DMS114 treated with DMSO at 0.1 percent for 48 hours (cell line): ENCODE results near the gene TBCB.
"Not testable (repeated sequence)": the region's sequence is repeated elsewhere in the genome, so short reads cannot be mapped to it uniquely, and the experiment has no call there.

Experiments
- DNase-seq: peaks from one replicate; lab custom pipeline; 2025; ENCODE audit not compliant: unreplicated experiment; lab: John Stamatoyannopoulos, UW

The TBCB gene

GRCh38 chr19:36134867-36135266 lies 19.6 kb downstream of the TBCB start:
- DNase-seq = not testable (repeated sequence)

- DNase-seq = no peak
Measured at GRCh38 chr19:36136964-36137686, 21.9 kb downstream of the TBCB start.

DNA sequence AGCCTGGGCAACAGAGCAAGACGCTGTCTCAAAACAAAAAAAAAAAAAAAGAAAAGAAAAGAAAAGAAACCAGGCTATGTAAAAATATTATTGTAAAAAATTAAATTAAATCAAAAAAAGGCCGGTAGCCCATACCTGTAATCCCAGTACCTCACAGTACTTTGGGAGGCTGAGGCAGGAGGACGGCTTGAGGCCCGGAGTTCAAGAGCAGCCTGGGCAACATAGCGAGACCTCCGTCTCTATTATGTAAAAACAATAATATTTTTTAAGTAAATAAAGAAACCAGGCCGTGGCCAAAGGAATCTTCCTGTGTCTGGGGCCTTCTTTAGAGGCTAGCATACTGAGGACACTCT lies 23.8 kb downstream of the TBCB start:
- DNase-seq = no peak

- peak; percentile 94 for DNase-seq
Measured at GRCh38 chr19:36139473-36140303, 24.4 kb downstream of the TBCB start, which contains the start of gene CAPNS1. TSS of gene CAPNS1 (plus strand) at chr19:36140066. CDS start at chr19:36141012, 946 bp downstream.

DNA sequence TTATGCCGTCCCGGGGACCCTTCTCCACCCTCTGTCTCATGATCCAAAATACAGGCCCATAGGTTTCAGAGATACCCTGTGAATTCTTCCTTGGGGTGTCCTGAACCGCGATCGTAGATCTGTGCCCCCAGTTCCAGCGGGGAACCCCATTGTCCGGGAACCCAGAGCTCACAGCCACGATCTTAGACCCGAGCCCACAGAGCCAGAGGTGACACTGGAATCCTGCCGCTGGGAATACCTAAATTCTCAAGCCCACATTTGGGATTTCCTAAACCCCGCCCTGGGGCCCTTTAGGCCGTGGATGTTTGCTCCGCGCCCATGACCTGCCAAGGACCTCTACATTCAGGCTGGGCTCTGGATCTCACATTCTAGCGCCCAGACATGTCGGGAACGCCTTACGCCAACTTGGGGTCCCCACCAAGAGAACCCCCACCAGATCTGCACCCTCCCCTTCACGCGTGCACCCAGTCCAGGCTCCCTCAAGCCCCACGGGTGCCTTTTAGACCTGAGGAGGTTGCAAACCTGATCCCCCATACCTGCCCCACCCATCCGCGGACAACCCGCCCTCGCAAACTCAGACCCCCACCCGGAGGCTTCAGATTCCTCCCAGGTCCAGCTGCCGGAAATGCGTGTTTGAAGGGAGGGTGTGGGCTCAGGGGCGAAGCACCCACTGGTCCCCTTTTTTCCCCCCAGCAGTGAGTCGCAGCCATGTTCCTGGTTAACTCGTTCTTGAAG lies 25.2 kb downstream of the TBCB start:
- peak; percentile 59 for DNase-seq

- peak; percentile 66 for DNase-seq
Measured at GRCh38 chr19:36141039-36141927, 26.0 kb downstream of the TBCB start.

DNA sequence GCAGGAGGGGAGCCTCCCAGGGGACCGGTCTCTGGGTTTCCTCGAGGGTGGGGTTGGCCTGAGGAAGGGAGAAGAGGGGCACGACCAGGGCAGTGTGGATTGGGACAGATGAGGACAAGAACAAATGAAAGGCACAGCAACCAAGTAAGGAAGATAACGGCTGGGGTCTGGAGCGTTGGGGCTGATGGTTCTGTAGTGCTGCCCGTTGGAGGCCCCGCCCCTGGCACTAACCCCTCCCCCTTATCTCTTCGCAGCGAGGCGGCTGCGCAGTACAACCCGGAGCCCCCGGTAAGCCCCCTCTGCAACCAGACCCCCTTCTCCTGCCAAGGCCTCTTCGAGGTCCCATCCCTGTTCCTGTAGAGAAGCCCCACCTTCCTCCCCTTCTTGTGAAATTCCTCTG lies 26.8 kb downstream of the TBCB start:
- no peak for DNase-seq

GRCh38 chr19:36142496-36142895 lies 27.2 kb downstream of the TBCB start:
- DNase-seq = no peak

DNA sequence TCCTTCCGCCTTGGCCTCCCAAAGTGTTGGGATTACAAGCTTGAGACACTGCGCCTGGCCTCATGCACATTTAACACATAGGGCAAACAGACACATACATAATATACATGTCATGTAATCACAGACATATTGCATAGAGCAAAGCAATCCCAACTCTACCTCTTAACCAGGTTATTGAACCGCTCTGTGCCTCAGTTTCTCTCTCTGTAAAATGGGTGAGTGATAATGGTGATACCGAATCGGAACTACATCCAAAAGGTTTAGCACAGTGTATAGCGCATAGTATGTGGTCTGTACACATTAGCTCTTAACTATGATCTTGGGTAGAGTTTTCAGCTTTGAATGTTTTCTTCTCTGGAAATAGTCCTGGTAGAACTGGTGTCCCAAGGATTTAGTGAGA lies 29.4 kb downstream of the TBCB start:
- DNase-seq = no peak

- no peak for DNase-seq
Measured at GRCh38 chr19:36149673-36150406, 34.6 kb downstream of the TBCB start.

DNA sequence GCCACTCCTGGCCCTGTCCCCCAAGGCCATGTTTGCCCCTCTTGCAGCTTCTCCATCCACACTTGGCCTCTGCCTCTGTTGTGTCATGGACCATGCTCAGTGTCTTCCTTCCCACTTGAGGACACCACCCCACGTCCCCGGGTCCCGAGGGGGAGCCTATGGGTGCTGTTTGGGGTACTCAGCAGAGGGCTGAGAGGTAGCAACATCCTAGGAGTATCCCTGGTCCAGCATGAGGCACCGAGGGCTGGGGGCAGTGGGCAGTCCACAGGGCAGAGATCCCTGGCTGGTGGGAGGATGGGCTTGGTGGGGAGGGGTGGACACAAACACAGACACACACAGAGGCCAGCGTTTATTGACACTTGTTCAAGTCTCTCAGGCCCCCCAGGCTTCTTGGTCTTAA lies 35.3 kb downstream of the TBCB start:
- DNase-seq = no peak

- no peak for DNase-seq
Measured at GRCh38 chr19:36151144-36152018, 36.1 kb downstream of the TBCB start.

GRCh38 chr19:36152019-36152351 lies 36.7 kb downstream of the TBCB start:
- no peak for DNase-seq

- DNase-seq = no peak
Measured at GRCh38 chr19:36152352-36153091, 37.3 kb downstream of the TBCB start, which contains the start of gene COX7A1. TSS of gene COX7A1 (minus strand) at chr19:36152447. CDS start at chr19:36152407, 40 bp downstream.

DNA sequence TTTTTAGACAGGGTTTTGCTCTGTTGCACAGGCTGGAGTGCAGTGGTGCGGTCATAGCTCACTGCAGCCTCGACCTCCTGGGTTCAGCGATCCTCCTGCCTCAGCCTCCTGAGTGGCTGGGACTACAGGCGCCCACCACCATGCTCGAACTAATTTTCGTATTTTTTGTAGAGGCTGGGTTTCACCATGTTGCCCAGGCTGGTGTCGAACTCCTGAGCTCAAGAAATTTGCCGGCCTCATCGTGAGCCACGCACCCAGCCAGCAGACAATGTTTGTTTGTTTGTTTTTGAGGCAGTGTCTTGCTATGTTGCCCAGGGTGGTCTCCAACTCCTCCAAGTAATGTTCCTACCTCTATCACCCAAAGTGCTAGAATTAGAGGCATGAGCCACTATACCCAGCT lies 37.9 kb downstream of the TBCB start:
- DNase-seq = no peak

DNA sequence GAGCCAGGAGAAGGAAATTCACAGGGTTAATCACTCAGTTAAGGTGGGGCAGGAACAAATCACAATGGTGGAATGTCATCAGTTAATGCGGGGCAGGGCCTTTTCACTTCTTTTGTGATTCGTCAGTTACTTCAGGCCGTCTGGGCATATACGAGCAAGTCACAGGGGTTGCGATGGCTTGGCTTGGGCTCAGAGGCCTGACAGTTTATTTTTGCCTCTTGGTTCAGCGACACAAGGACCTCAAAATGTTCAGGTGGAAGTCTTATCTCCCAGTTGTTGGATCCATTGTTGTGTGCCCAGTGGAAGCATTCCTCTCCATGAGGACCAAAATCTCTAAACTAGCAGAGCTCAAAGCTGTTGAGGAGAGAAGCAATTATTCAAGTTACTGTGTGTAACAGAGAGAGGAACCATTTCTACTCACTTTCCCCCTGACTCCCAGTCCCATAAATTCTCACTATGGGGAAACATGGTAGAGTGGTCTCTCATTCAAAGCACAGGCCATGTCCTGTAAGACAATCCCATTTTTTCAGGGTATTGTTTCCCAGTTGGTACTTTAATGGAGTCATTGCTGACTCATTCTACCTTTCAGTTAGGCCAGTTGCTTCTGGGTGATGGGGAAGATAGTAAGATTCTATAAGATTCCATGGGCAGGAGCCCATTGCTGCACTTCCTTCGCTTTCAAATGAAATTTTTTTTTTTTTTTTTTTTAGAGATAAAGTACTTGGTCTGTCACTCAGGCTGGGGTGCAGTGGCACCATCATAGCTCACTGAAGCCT lies 45.7 kb downstream of the TBCB start:
- no peak for DNase-seq

DNA sequence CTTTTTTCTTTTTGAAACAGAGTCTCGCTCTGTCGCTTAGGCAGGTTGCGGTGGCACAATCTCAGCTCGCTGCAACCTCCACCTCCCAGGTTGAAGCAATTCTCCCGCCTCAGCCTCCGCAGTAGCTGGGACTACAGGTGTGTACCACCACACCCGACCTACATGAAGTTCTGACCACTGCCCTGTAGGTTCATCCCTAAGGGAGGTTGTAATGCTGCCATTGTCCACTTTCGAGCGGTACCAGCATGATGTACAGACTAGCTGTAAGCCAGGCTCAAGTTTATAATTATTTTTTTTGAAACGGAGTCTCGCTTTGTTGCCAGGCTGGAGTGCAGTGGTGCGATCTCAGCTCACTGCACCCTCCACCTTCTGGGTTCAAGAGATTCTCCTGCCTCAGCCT lies 48.5 kb downstream of the TBCB start:
- no peak for DNase-seq
